H9 (cell line): ENCODE measurements around the gene RIMBP2. TPM values are rescaled to one million over a fixed set of nuclear protein-coding genes. Genes with fewer than 3 reads are reported as not detected.

Source experiments
- DNase-seq: peaks from one replicate; pipeline ENCODE4 v3.0.0-alpha.2; 2017
- H2AFZ ChIP-seq: one replicate; pipeline ENCODE4 v1.6.1; 2013; ENCODE audit warnings: mild to moderate bottlenecking, low read length, control low read depth, moderate library complexity
- H2AK5ac ChIP-seq: 2 replicates; pipeline ENCODE4 v1.6.1; 2013; ENCODE audit warnings: low read length, control low read depth, mixed read lengths; ENCODE audit not compliant: insufficient read length
- H2BK120ac ChIP-seq: one replicate; pipeline ENCODE4 v1.6.1; 2013; ENCODE audit warnings: low read depth, mild to moderate bottlenecking, low read length, control low read depth, inconsistent platforms; ENCODE audit not compliant: poor library complexity, severe bottlenecking
- H2BK12ac ChIP-seq: 2 replicates; pipeline ENCODE4 v1.6.1; 2013; ENCODE audit warnings: low read length, control low read depth, mixed read lengths, low read depth; ENCODE audit not compliant: insufficient read length
- H2BK15ac ChIP-seq: 2 replicates; pipeline ENCODE4 v1.6.1; 2013; ENCODE audit warnings: low read depth, low read length, control low read depth
- H2BK20ac ChIP-seq: one replicate; pipeline ENCODE4 v1.6.1; 2013; ENCODE audit warnings: low read depth, mild to moderate bottlenecking, low read length, control low read depth, inconsistent platforms; ENCODE audit not compliant: poor library complexity, severe bottlenecking
- H2BK5ac ChIP-seq: 2 replicates; pipeline ENCODE4 v1.6.1; 2013; ENCODE audit warnings: low read length, control low read depth, mixed read lengths; ENCODE audit not compliant: insufficient read length
- H3K14ac ChIP-seq: 2 replicates; pipeline ENCODE4 v1.6.1; 2013; ENCODE audit warnings: low read length, control low read depth; ENCODE audit not compliant: insufficient read depth
- H3K18ac ChIP-seq: 2 replicates; pipeline ENCODE4 v1.6.1; 2013; ENCODE audit warnings: low read depth, mild to moderate bottlenecking, mixed read lengths, low read length, control low read depth; ENCODE audit not compliant: insufficient read length
- H3K23ac ChIP-seq: 2 replicates; pipeline ENCODE4 v1.6.1; 2013; ENCODE audit warnings: low read length, control low read depth, mixed read lengths, low read depth; ENCODE audit not compliant: insufficient read length
- H3K23me2 ChIP-seq: 2 replicates; pipeline ENCODE4 v1.6.1; 2013; ENCODE audit warnings: low read depth, mild to moderate bottlenecking, mixed read lengths, low read length, control low read depth; ENCODE audit not compliant: insufficient read length, poor library complexity, severe bottlenecking
- H3K27ac ChIP-seq: 2 replicates; pipeline ENCODE4 v1.5.1; 2013; ENCODE audit warnings: low read length, control low read depth, mixed read lengths, low read depth; ENCODE audit not compliant: insufficient read length
- H3K27me3 ChIP-seq: 2 replicates; pipeline ENCODE4 v1.6.1; 2013; ENCODE audit warnings: low read length, control low read depth, inconsistent platforms; ENCODE audit not compliant: insufficient read depth
- H3K4ac ChIP-seq: 2 replicates; pipeline ENCODE4 v1.6.1; 2013; ENCODE audit warnings: low read depth, mild to moderate bottlenecking, control low read depth, inconsistent platforms, low read length, moderate library complexity
- H3K4me1 ChIP-seq: 2 replicates; pipeline ENCODE4 v1.6.1; 2013; ENCODE audit warnings: low read length, control low read depth, inconsistent platforms; ENCODE audit not compliant: insufficient read depth
- H3K4me2 ChIP-seq: 2 replicates; pipeline ENCODE4 v1.6.1; 2013; ENCODE audit warnings: low read length, control low read depth, mixed read lengths; ENCODE audit not compliant: insufficient read length, insufficient read depth
- H3K56ac ChIP-seq: 2 replicates; pipeline ENCODE4 v1.6.1; 2013; ENCODE audit warnings: low read depth, mild to moderate bottlenecking, mixed read lengths, low read length, control low read depth; ENCODE audit not compliant: insufficient read length
- H3K79me1 ChIP-seq: 2 replicates; pipeline ENCODE4 v1.6.1; 2013; ENCODE audit warnings: low read depth, mild to moderate bottlenecking, moderate library complexity, low read length, control low read depth, inconsistent platforms; ENCODE audit not compliant: insufficient read depth, poor library complexity, severe bottlenecking
- H3K79me2 ChIP-seq: 2 replicates; pipeline ENCODE4 v1.6.1; 2013; ENCODE audit warnings: low read length, control low read depth, inconsistent platforms; ENCODE audit not compliant: insufficient read depth
- H3K9ac ChIP-seq: 2 replicates; pipeline ENCODE4 v1.6.1; 2013; ENCODE audit warnings: low read length, control low read depth, mixed read lengths; ENCODE audit not compliant: insufficient read length; ENCODE audit errors: extremely low read depth
- H3K9me3 ChIP-seq: one replicate; pipeline ENCODE4 v1.6.1; 2013; ENCODE audit warnings: low read depth, low read length, inconsistent platforms; ENCODE audit not compliant: control insufficient read depth
- H3T11ph ChIP-seq: one replicate; pipeline ENCODE4 v1.6.1; 2013; ENCODE audit warnings: mild to moderate bottlenecking, low read length, control low read depth, inconsistent platforms
- H4K20me1 ChIP-seq: one replicate; pipeline ENCODE4 v1.6.1; 2013; ENCODE audit not compliant: control insufficient read depth, insufficient read length, insufficient read depth
- H4K5ac ChIP-seq: 2 replicates; pipeline ENCODE4 v1.6.1; 2013; ENCODE audit warnings: low read depth, mild to moderate bottlenecking, mixed read lengths, low read length, control low read depth; ENCODE audit not compliant: insufficient read length
- H4K8ac ChIP-seq: replicated peaks from 2 replicates; pipeline ENCODE4 v1.6.1; 2013; ENCODE audit warnings: low read length, control low read depth, mixed read lengths, low read depth; ENCODE audit not compliant: insufficient read length
- H4K91ac ChIP-seq: 2 replicates; pipeline ENCODE4 v1.6.1; 2013; ENCODE audit warnings: low read depth, mild to moderate bottlenecking, moderate library complexity, mixed read lengths, low read length, control low read depth; ENCODE audit not compliant: insufficient read length
- H3K27ac Mint-ChIP-seq, 3 experiments: 2 replicates in 2 of 3; 3 replicates in 1 of 3; pipeline ENCODE4 v1.8.0; 2020 to 2021; ENCODE audit warnings: mixed read lengths in 3 of 3, mild to moderate bottlenecking in 1 of 3, moderate library complexity in 1 of 3
- H3K27me3 Mint-ChIP-seq: 2 replicates; pipeline ENCODE4 v1.8.0; 2021; ENCODE audit warnings: low read depth, mild to moderate bottlenecking, moderate library complexity, mixed read lengths
- H3K36me3 Mint-ChIP-seq, 3 experiments: 2 replicates in 2 of 3; 3 replicates in 1 of 3; pipeline ENCODE4 v1.8.0; 2020 to 2021; ENCODE audit warnings: low read depth in 3 of 3, mixed read lengths in 3 of 3; ENCODE audit not compliant: insufficient read depth in 1 of 3
- H3K4me1 Mint-ChIP-seq, 2 experiments: 2 replicates each; pipeline ENCODE4 v1.8.0; 2020; ENCODE audit warnings: mixed read lengths in 2 of 2
- H3K4me3 Mint-ChIP-seq, 2 experiments: 2 replicates in 1 of 2; 3 replicates in 1 of 2; pipeline ENCODE4 v1.8.0; 2020 to 2021; ENCODE audit warnings: mild to moderate bottlenecking in 2 of 2, mixed read lengths in 2 of 2, moderate library complexity in 1 of 2
- H3K9me3 Mint-ChIP-seq, 2 experiments: 2 replicates in 1 of 2; 3 replicates in 1 of 2; pipeline ENCODE4 v1.8.0; 2020; ENCODE audit warnings: mild to moderate bottlenecking in 2 of 2, mixed read lengths in 2 of 2, moderate library complexity in 1 of 2
- CTCF ChIP-seq: fragments of 200-600 bp; sonication (generic); conservative IDR thresholded peaks from 3 replicates; pipeline ENCODE4 v1.8.0; 2021; ENCODE audit warnings: antibody characterized with exemption, mild to moderate bottlenecking
- WGBS: extraction: QIAGEN DNeasy Blood & Tissue Kit; methylation state at CpG from one replicate; pipeline ENCODE4 v1.1.7; 2013; ENCODE audit warnings: missing lambda C conversion rate, low lambda C conversion rate, mixed read lengths; ENCODE audit not compliant: insufficient read length; ENCODE audit errors: extremely low coverage; 5-methylcytosine and 5-hydroxymethylcytosine counted together
- total RNA-seq: library from RNA; stranded (reverse); gene quantifications from 2 replicates; pipeline ENCODE4 v1.2.1, GENCODE V29; 2021

The RIMBP2 gene
- total RNA-seq, 1 experiment from 2014 or later = 0.70 TPM

- no CpG with 5 or more reads among the region's 18 CpGs for WGBS
- Histone ChIP-seq H3K4me2 (no peak overlapping the region), H4K8ac (no peak overlapping the region), H3K23me2 (no peaks in the 10 kb centered on the region), H2BK12ac (no peak overlapping the region), H3T11ph (no peak overlapping the region), H3K27ac (no peak overlapping the region), H3K4ac (no peak overlapping the region), H2AFZ (no peak overlapping the region), H2AK5ac (no peak overlapping the region), H3K79me2 (no peaks in the 10 kb centered on the region), H3K14ac (no peak overlapping the region), H4K91ac (no peak overlapping the region), H2BK5ac (no peak overlapping the region), H3K56ac (no peak overlapping the region), H3K9ac (no peak overlapping the region), H2BK20ac (no peak overlapping the region), H2BK15ac (no peak overlapping the region), H3K9me3 (no peaks in the 10 kb centered on the region), H3K27me3 (no peaks in the 10 kb centered on the region), H3K4me1 (0 out of 2 replicates have a peak, but pooled peaks cover 5% of the 10 kb centered on the region), H3K23ac (no peak overlapping the region), H3K79me1 (no peaks in the 10 kb centered on the region), H3K18ac (no peak overlapping the region), H4K5ac (no peak overlapping the region), H4K20me1 (no peaks in the 10 kb centered on the region), H2BK120ac (no peak overlapping the region)
- H3K4me3 Mint-ChIP-seq = no peak overlapping the region
- peaks cover 11 to 15% of the 10 kb centered on the region in 2 experiments for H3K9me3 Mint-ChIP-seq
- DNase-seq = no peak
- H3K27ac Mint-ChIP-seq = no peak overlapping the region; a peak in 1 of 7 replicates
- no peak for TF ChIP-seq CTCF
- H3K27me3 Mint-ChIP-seq = peaks cover 26% of the 10 kb centered on the region
- H3K36me3 Mint-ChIP-seq = peaks cover 0 to 9% (median 0%) of the 10 kb centered on the region in 3 experiments; a peak in 4 of 7 replicates
- H3K4me1 Mint-ChIP-seq = peaks cover 7 to 13% of the 10 kb centered on the region in 2 experiments
Observed at GRCh38 chr12:130639476-130640424, 76.3 kb downstream of the RIMBP2 start.
